Posterior cingulate gyrus (tissue), 11 donors: ENCODE measurements around the gene MTSS2.

Experiments used
- DNase-seq, 10 donors: peaks; one replicate each; pipeline versions ENCODE4 v3.0.0 to v3.0.0-alpha.2; 2020 to 2021; ENCODE audit warnings: mixed read lengths in 3 of 10
- intact Hi-C: fragments of 100-400 bp; cut with DNase I; formaldehyde crosslinking; loops from one replicate; pipeline ENCODE4 v1.15.1; 2023

The MTSS2 gene

GRCh38 chr16:70701998-70702397 is 16.1 kb upstream of the MTSS2 start:
- DNase-seq: no peak
- intact Hi-C loops: no loop called here

- intact Hi-C loops: no loop called here
- no peak for DNase-seq
These were observed 15.7 kb upstream of the MTSS2 start for GRCh38 chr16:70701596-70701995.

GRCh38 chr16:70701036-70701435 is 15.2 kb upstream of the MTSS2 start:
- no peak for DNase-seq
- intact Hi-C loops: no loop called here

- intact Hi-C loops: no loop called here
- peak; percentile 64 to 96 (median 76) for DNase-seq
These were observed 14.5 kb upstream of the MTSS2 start for GRCh38 chr16:70700101-70701020.

- no peak for DNase-seq
- intact Hi-C loops: no loop called here
These were observed 13.8 kb upstream of the MTSS2 start for GRCh38 chr16:70699696-70700095.

GRCh38 chr16:70698901-70699300 is 13.0 kb upstream of the MTSS2 start:
- intact Hi-C loops: no loop called here
- DNase-seq: no peak

- intact Hi-C loops: no loop called here
- DNase-seq: no peak
These were observed 11.8 kb upstream of the MTSS2 start for GRCh38 chr16:70697594-70698170.

GRCh38 chr16:70696952-70697593 is 11.2 kb upstream of the MTSS2 start:
- intact Hi-C loops: no loop called here
- no peak for DNase-seq

- DNase-seq: no peak
- intact Hi-C loops: no loop called here
These were observed 10.5 kb upstream of the MTSS2 start for GRCh38 chr16:70696355-70696754.

- intact Hi-C loops: no loop called here
- no peak for DNase-seq
These were observed 9.6 kb upstream of the MTSS2 start for GRCh38 chr16:70695331-70696070.

- peak in 1 of 10 donors; percentile 62 for DNase-seq
- intact Hi-C loops: no loop called here
These were observed 9.0 kb upstream of the MTSS2 start for GRCh38 chr16:70694868-70695218.

- intact Hi-C loops: no loop called here
- DNase-seq: peak in 5 of 10 donors; percentile 66 to 95 (median 88)
These were observed 8.4 kb upstream of the MTSS2 start for GRCh38 chr16:70694088-70694867.

GRCh38 chr16:70692873-70693671 is 7.2 kb upstream of the MTSS2 start:
- DNase-seq: peak in 2 of 10 donors; percentile 72 to 84
- intact Hi-C loops: no loop called here

GRCh38 chr16:70692130-70692872 is 6.4 kb upstream of the MTSS2 start:
- intact Hi-C loops: no loop called here
- peak in 2 of 10 donors; percentile 66 to 83 for DNase-seq

- peak in 9 of 10 donors; percentile 55 to 98 (median 88) for DNase-seq
- intact Hi-C loops: no loop called here
These were observed 5.6 kb upstream of the MTSS2 start for GRCh38 chr16:70691223-70692129.

GRCh38 chr16:70689970-70690891 is 4.4 kb upstream of the MTSS2 start:
- DNase-seq: peak in 4 of 10 donors; percentile 4 to 75 (median 60)
- intact Hi-C loops: no loop called here
